ENCODE data around the gene IGSF6.

The IGSF6 gene

GRCh38 chr16:21600031-21600773 lies 52.2 kb downstream of the IGSF6 start:
- peak; percentile 11 for DNase-seq (ENCODE audit: low read depth)

GRCh38 chr16:21599122-21600030 lies 53.0 kb downstream of the IGSF6 start, which contains the start of gene METTL9:
METTL9 (plus strand) TSS chr16:21599577; CDS start chr16:21599734, 157 bp downstream.
- peak; percentile 71 for DNase-seq (ENCODE audit: low read depth)

- no peak for DNase-seq (ENCODE audit: low read depth)
These were observed 53.7 kb downstream of the IGSF6 start for GRCh38 chr16:21598701-21599121.

- DNase-seq (ENCODE audit: low read depth): no peak
These were observed 54.2 kb downstream of the IGSF6 start for GRCh38 chr16:21598206-21598605.

DNA sequence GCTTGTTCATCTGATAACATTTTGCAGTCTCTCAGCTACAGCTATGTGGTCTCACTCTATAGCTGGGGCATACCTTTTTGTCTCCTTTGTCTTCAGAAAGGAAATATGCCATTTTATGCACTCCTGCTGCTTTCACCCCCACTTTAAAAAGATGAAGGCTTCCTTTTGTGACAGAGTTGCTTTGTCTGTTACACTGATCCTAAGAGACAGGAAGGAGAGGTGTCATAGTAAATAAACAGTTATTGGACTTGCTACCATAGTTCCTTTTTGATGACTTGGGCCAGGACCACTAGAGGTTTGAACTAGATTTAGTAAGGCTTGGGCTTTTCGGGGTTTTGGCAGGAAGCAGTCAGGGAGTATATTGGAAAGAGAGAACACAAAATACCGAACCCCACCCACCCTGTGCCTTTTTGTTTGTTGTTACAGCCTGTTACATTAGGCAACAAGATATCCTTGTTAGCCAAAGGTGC lies 54.8 kb downstream of the IGSF6 start:
- no peak for DNase-seq (ENCODE audit: low read depth)

- no peak for DNase-seq (ENCODE audit: low read depth)
These were observed 58.7 kb downstream of the IGSF6 start for GRCh38 chr16:21593530-21594289.

DNA sequence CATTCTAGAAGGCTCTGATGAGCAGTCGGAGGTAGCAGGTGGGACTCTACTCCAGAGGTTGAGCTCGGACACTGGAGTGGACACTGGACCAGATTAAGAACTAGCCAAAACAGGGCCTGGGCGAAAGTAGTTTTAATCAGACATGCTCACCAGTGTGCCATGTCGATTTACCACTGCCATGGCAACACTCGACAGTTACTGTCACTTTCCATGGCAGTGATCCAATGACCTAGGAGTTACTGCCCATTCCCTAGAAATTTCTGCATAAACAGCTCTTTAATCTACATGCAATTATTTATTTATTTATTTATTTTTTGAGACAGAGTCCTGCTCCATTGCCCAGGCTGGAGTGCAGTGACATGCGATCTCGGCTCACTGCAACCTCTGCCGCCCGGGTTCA lies 60.2 kb downstream of the IGSF6 start:
- DNase-seq (ENCODE audit: low read depth): no peak

GRCh38 chr16:21590796-21591195 lies 61.6 kb downstream of the IGSF6 start:
- no peak for DNase-seq (ENCODE audit: low read depth)

DNA sequence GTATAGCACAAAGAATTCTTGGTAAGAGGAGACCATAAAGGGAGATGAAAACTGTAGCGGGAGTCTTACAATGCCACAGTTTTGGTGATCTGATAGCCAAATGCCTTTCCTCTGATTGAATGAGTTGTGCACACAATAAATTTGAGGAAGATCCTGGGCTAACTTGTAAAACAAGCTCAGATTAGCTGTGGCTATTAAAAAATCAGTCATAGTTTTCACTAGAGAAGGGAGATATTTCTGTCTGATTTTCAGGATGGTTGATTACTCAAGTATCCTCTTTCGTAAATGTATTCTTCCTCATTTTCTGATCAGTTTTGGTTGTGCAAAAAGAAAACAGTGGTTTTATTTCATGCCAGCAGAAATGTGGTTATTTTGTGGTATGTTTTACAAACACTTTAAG lies 62.1 kb downstream of the IGSF6 start:
- DNase-seq (ENCODE audit: low read depth): no peak

- DNase-seq (ENCODE audit: low read depth): no peak
These were observed 62.9 kb downstream of the IGSF6 start for GRCh38 chr16:21589551-21589950.
